Omental fat pad (tissue), 4 donors: ENCODE measurements around the gene PMEPA1. TPM values are rescaled to one million over a fixed set of nuclear protein-coding genes. Genes with fewer than 3 reads are reported as not detected.

Experiments
- ATAC-seq: fragments of 150-250 bp; one replicate; pipeline ENCODE4 v1.9.1; 2016; ENCODE audit warnings: mild to moderate bottlenecking, moderate library complexity; ENCODE audit not compliant: low FRiP score
- DNase-seq: peaks from one replicate; pipeline ENCODE4 v3.0.0-alpha.2; 2019; ENCODE audit warnings: low spot score
- CTCF ChIP-seq, 3 donors: fragments of 450-650 bp; IDR thresholded peaks; one replicate each; pipeline ENCODE4 v1.5.1; 2016 to 2017; ENCODE audit warnings: antibody characterized with exemption in 3 of 3, mild to moderate bottlenecking in 3 of 3, moderate library complexity in 2 of 3
- total RNA-seq, 4 donors: library from RNA; depleted of rRNA; stranded (reverse); fragments of >200 nt; gene quantifications; one replicate each; pipeline ENCODE4 v1.1.0, GENCODE V29; 2016

PMEPA1 gene
- total RNA-seq, 4 donors from 2014 or later: 10.4 to 42.7 (median 18.9) TPM

GRCh38 chr20:57609842-57610167 lies 100.0 kb downstream of the PMEPA1 start:
- TF ChIP-seq CTCF (IDR thresholded peaks at IDR 0.05): no peak
- no peak for DNase-seq
- no peak for ATAC-seq

GRCh38 chr20:57609086-57609841 lies 100.6 kb downstream of the PMEPA1 start:
- DNase-seq (no peak), ATAC-seq (no peak)
- no peak for TF ChIP-seq CTCF (IDR thresholded peaks at IDR 0.05)

GRCh38 chr20:57608516-57608915 lies 101.3 kb downstream of the PMEPA1 start:
- DNase-seq (no peak), ATAC-seq (no peak)
- no peak for TF ChIP-seq CTCF (IDR thresholded peaks at IDR 0.05)

- DNase-seq: no peak
- TF ChIP-seq CTCF (IDR thresholded peaks at IDR 0.05): no peak
- ATAC-seq: no peak
Observed at GRCh38 chr20:57605878-57606277, 103.9 kb downstream of the PMEPA1 start.

GRCh38 chr20:57605045-57605444 lies 104.8 kb downstream of the PMEPA1 start:
- ATAC-seq: no peak
- DNase-seq: no peak
- TF ChIP-seq CTCF (IDR thresholded peaks at IDR 0.05): no peak

GRCh38 chr20:57603120-57603519 lies 106.7 kb downstream of the PMEPA1 start:
- TF ChIP-seq CTCF (IDR thresholded peaks at IDR 0.05): no peak

GRCh38 chr20:57601737-57602136 lies 108.1 kb downstream of the PMEPA1 start:
- DNase-seq (no peak), ATAC-seq (no peak)
- TF ChIP-seq CTCF (IDR thresholded peaks at IDR 0.05): no peak

More at GRCh38 chr20:57603120-57603519, 106.7 kb downstream of the PMEPA1 start:
- ATAC-seq (no peak), DNase-seq (no peak)
